Epithelial cell of prostate (primary cell): ENCODE results near the gene PPP1R2.
A peak's percentile ranks its signal among the peaks of the same experiment; 100 is the strongest.
"Not testable (repeated sequence)": the region's sequence is repeated elsewhere in the genome, so short reads cannot be mapped to it uniquely, and the experiment has no call there.

Experiments
- DNase-seq: peaks from one replicate; pipeline ENCODE4 v3.0.0-alpha.2; 2011; ENCODE audit warnings: low read depth, low spot score
- H3K27ac ChIP-seq: fragments of 450-650 bp; 2 replicates; pipeline ENCODE4 v1.5.1; 2017; ENCODE audit warnings: mild to moderate bottlenecking

PPP1R2 gene

DNA sequence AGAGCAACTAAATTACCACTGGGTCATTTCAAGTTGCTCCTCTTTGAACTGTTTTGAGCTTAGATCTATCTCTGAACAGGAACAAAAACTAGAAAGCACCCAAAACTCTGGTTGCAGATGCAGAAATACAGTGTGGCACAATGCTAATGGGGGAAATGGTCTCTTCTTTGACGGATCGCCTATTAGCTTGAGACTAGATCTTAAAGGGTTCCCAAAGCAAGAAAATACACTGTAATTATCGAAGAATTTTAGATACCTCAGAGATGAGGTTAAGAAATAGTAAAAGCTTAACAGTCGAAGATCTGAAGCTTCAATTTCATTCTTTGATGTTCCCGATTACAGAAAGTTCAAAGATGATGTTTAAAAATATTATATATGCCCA is 818 bp downstream of the PPP1R2 start:
- no peak for DNase-seq
- H3K27ac ChIP-seq, result peak overlapping the region; percentile 55

DNA sequence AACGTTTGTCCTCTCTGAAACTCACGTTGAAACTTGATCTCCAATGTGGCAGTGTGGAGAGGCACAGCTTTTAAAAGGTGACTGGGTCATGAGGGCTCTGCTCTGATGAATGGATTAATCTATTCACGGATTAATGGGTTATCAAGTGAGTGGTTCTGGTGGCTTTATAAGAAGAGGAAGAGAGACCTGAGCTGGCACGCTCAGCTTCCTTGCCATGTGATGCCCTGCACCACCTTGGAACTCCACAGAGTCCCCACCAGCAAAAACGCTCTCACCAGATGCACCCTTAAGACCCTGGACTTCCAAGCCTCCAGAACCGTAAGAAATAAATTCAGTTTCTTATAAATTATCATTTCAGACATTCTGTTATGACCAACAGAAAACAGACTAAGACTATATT is 2.6 kb downstream of the PPP1R2 start:
- H3K27ac ChIP-seq, result no peak overlapping the region
- DNase-seq, result no peak

DNA sequence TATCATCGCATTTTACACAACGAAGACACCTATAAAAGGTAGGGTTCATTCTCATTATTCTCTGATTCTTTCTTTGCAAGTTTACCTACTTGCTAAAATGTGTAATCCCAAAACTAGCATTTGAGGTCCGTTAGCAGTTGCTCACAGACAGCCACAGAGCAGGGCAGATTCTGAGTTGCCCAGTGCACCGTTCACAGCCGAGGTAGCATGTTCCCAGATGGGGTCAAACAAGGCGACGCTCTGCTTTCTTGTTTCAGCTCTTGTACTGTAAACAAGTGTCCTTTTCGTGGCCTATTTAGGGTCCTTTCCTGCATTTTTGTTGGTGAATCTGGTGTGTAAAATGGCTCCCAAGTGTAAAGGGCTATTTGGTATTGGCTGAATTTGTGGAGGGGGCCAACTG is 3.1 kb downstream of the PPP1R2 start:
- no peak for DNase-seq
- no peak overlapping the region for H3K27ac ChIP-seq

DNA sequence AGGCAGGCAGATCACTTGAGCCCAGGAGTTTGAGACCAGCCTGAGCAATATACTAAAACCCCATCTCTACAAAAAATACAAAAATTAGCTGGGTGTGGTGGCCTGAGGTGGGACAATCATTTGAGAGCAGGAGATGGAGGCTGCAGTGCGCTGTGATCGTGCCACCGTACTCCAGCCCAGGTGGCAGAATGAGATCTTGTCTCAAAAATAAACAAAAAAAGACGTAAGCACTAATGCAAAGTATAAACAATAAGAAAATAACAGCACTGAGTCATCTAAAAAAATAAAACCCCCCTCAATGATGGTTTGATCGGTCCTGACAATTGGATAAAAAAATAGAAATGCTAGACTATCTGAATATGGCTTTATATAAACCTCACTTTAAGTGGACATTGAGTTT is 3.6 kb downstream of the PPP1R2 start:
- no peak overlapping the region for H3K27ac ChIP-seq

DNA sequence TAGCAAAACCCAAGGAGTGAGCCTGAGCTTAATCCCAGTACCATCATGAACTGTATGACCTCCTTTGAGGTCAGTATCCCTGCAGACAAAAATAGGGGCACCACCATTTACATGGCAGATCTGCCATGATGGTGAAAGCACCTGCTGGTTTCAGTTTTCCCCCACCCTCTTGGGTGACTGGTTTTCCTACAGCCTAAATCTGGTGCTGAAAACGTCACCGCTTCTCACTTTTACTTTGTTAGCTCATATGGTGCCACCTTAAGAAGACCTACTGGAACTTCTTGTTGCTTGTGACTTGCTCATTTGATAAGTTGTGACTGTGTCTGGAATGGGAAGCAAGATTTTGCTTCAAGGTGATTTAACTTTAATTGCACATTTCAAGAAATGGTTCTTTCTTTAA is 5.1 kb downstream of the PPP1R2 start:
- no peak overlapping the region for H3K27ac ChIP-seq
- DNase-seq, result no peak

More for the DNA sequence above, 3.6 kb downstream of the PPP1R2 start:
- DNase-seq, result no peak

DNA sequence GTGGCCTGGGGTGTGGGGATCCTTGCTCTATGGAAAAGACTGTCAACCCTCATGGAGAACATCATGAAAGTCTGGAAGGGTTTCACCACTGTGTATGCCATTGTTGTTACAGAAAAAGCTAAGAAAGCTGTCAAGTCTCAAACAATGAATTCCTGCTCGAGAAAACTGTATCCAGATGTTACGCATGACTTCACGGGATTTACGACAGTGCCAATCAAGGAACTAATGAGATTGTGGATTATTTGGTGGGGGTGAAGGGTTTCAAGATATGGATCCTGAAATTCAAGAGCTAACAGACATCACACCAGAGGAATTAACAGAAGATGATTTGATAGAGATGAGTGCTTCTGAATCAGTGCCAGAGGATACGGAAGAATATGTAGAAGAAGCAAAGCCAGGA is 7.8 kb downstream of the PPP1R2 start:
- no peak for DNase-seq

DNA sequence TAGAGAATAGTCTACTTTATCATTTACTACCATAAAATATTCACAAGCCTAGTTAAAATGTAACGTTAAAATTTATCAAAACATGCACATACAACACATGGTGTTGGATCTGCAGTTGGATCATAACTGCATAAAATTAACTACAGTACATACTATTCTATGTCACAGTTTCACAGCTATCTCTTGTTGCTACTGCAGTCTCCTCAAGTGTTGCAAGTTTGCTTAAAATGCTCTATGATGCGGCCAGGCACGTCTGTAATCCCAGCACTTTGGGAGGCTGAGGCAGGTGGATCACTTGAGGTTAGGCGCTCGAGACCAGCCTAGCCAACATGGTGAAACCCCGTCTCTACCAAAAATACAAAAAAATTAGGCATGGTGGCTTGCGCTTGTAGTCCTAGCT is 10.3 kb downstream of the PPP1R2 start:
- H3K27ac ChIP-seq, result no peak overlapping the region
- DNase-seq, result no peak

More for the DNA sequence above, 7.8 kb downstream of the PPP1R2 start:
- no peak overlapping the region for H3K27ac ChIP-seq

DNA sequence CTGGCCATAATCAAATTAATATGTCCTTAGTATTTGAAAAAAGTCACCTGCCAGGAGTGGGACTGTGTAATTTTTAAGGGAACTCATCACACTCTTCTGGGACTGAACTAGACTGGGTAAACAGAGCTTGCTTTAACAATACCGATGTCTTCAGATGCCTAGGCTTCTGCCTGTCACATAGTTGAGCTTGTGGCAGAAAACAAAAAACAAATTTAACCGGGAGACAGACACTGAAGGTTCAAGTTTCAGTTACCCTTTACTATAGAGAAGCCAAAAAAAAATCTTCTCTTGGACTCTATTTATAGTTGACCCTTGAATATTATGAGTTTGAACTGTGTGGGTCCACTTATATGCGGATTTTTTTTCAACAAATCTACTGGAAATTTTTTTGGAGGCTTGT is 10.8 kb downstream of the PPP1R2 start:
- no peak for DNase-seq
- H3K27ac ChIP-seq, result no peak overlapping the region

DNA sequence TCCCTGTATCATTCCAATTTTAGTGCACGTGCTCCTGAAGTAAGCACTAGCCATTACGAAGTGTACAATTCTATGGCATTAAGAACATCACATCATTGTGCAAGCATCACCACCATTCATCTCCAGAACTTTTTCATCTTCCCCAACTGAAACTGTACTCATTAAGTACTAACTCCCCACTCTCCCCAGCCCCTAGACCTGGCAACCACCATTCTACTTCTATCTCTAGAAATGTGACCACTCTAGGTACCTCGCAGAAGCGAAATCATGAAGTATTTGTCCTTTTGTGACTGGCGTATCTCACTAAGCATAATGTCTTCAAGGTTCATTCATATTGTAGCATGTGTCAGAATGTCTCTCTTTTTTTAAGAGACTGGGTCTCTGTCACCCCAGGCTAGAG is 11.4 kb downstream of the PPP1R2 start:
- no peak overlapping the region for H3K27ac ChIP-seq
- no peak for DNase-seq

DNA sequence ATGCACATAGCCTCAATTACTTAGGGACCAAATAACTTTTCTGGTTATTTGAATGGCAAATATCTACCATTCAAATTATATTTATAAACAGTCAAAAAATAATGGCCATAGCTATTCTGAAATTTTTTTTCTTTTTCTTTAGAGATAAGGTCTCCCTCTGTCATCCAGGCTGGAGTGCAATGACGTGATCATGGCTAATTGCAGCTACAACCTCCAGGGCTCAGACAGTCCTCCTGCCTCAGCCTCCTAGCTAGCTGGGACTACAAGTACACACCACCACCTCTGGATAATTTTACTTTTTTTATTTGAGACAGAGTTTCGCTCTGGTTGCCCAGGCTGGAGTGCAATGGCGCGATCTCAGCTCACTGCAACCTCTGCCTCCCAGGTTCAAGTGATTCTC is 16.6 kb downstream of the PPP1R2 start:
- H3K27ac ChIP-seq, result no peak overlapping the region
- no peak for DNase-seq

DNA sequence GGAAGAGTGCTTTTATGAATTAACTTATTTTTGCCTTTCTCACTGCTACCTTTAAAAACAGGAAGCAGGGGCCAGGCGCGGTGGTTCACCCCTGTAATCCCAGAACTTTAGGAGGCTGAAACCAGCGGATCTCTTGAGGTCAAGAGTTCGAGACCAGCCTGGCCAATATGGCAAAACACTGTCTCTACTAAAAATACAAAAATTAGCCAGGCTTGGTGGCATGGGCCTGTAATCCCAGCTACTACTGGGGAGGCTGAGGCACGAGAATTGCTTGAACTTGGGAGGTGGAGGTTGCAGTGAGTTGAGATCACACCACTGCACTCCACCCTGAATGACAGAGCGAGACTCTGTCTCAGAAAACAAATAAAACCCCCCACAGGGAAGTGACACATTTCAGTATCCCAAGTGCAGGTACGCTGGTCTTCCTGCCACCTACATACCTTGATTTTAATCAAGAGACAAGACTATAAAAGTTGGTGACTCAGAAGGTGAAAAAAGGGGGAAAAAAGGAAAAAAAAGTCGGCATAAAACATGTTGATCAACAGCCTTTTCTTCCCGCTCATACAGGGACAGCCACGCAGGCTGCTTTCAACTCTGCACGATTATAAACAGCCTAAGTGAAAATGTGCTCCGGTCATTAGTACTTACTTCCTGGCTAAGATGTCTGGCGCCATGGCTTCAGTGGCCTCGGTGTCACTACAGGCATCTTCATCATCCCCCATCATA is 18.8 kb downstream of the PPP1R2 start:
- DNase-seq, result no peak
- H3K27ac ChIP-seq, result no peak overlapping the region

DNA sequence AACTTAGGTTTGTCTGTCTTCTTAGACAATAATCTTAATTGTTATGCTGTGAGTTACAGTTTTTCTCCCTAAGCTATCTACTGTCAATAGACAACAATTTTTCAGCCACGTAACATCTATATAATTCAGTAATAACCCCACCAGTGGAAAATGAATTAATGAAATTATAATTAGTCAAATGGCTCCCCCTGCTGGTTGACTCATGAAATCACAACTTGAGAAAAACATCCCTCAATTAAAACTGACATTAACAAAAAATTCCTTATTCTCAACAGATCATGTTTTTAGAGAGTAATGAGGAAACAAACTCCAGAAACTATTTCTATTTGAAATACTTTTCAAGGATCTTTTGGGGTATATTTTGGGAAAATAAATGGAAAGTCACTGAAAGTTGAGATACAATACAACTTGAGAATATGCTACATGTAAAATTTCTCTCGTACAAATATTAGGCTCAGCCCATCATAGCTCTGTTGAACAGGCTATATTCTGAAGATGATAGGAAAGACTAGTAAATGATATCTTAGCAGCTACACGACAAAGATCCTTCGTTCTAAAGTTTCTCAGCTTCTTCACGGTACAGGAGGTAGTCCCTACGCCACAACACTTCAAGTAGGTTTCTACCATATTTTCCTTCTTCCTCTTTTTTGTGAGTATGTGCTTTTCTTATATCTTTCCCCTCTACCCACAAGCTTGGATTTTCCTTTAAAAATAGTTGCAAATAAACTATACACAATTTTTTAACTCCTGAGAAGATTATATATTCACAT is 20.7 kb downstream of the PPP1R2 start:
- DNase-seq, result no peak

DNA sequence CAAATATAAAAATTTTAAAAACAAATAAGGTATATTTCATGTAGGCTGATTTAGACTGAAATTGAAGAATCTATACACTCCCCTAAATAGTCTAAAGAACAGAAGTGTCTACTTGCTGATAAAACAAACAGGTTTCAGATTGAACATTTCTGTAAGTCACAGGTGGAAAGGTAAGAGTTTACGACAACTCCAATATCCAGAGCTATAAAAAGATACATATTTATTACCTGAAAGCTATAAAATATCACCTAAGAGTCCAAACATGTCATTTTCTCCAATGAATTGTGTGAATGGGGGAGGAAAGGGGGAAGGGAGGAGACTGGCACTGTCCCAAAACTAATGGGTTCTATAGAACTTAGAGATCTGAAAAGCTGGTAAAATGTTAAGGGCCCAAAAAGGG is 26.1 kb downstream of the PPP1R2 start:
- no peak for DNase-seq

More for the DNA sequence above, 20.7 kb downstream of the PPP1R2 start:
- H3K27ac ChIP-seq, result no peak overlapping the region

DNA sequence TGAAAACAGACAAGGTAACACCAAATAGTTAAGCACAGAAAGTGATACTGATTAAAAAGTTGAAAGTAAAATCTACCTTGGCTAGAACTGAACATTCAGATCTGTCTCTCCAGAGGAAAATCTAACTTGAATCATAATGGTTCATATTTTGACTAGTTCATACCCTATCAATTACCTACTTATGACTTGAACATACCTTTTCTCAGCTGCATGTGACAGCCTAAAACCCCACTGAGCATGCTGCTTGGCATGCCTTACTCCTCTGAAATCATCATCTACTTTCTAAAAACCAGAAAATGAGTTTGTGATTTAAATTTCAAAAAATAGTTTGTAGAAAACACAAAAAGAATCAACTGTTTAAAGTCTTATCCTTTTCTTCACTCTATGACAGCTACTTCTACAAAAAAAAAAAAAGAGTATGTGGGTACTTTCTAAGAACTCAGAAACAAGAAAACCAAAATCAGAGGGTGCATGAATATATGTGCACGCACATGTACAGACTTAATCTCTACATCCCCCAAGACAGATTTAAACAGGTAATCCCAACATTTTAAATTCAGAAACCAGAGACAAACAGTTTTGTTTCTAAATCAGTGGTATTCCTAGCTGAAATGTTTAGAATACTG is 28.4 kb downstream of the PPP1R2 start:
- DNase-seq, H3K27ac ChIP-seq: not testable (repeated sequence)

More for the DNA sequence above, 26.1 kb downstream of the PPP1R2 start:
- no peak overlapping the region for H3K27ac ChIP-seq

DNA sequence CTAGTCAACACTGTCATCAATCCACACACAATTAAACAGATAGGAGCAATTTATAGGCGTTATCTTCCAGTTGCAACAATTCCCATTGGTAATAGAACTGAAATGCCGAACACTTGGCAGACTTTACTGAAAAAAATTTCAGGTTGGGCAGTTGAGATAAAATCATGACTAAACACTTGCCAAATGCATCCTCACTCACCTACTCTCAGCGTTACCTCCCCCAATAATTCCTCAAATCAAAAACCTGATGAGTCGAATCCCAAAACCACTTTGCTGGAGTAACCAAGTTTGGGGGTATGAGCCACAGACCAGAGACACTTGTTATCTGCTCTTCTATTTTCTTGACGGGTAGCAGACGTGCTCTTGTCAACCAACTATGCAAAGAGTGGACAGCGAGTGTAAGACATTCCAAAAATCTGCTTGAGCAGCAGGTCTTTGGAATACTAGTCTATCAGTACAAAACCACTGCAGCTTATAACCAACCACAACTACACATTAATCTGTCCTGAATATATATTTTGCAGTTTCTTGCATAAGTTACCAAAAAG is 30.3 kb downstream of the PPP1R2 start:
- H3K27ac ChIP-seq, result no peak overlapping the region
- no peak for DNase-seq

DNA sequence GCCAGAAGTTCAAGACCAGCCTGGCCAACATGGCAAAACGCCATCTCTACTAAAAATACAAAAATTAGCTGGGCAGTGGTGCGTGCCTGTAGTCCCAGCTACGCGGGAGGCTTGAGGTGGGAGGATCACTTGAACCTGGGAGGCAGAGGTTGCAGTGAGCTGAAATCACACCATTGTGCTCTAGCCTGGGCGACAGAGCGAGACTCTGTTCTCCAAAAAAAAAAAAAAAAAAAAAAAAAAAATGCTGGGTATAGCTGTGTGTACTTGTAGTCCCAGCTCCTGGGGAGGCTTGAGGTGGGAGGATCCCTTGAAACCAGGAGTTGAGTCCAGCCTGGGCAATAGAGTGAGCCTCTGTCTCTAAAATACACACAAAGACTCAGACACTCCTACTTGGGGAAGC is 32.0 kb downstream of the PPP1R2 start:
- H3K27ac ChIP-seq, result no peak overlapping the region
- DNase-seq, result no peak

DNA sequence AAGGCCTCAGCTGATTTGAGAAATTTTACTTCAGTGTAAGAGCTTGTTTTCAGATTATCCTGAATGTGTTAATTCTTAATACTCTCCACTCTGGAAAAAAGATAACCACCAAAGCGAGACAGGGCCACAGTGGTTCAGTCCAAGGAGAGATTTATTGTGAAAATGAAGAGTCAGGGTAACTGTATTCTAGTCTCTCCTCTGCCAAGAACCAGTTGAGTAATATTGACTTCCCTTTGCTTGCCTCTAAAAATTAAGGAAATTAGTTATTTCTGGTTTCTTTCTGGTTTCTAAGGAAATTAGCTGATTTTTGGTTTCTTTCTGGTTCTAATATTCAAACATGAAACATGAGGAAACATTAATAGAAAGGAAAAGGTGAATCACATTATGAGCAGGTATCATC is 34.9 kb downstream of the PPP1R2 start:
- no peak overlapping the region for H3K27ac ChIP-seq
- DNase-seq, result no peak

DNA sequence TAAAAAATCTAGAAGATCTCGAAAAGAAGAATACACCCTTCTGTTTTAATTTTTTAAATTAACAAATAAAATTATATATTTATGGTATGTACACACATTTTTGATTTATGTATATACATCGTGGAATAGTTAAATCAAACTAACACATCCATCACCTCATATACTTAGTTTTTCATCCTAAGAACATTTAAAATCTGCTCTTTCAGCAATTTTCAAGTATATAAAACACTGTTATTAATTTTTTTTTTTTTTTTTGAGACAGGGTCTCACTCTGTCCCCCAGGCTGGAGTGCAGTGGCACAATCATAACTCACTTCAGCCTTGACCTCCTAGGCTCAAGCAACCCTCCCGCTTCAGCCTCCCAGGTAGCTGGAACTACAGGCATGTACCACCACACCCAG is 67.5 kb downstream of the PPP1R2 start:
- H3K27ac ChIP-seq, result no peak overlapping the region
- DNase-seq, result no peak

DNA sequence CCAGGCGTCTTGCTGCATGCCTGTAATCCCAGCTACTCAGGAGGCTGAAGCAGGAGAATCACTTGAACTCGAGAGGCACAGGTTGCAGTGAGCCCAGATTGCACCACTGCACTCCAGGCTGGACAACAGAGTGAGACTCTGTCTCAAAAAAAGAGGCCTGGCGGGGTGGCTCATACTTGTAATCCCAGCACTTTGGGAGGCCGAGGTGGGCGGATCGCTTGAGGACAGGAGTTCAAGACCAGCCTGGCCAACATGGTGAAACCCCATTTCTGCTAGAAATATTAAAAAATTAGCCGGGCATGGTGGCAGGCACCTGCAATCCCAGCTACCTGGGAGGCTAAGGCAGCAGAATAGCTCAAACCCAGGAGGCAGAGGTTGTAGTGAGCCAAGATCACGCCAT is 68.0 kb downstream of the PPP1R2 start:
- not testable (repeated sequence) for DNase-seq, H3K27ac ChIP-seq

DNA sequence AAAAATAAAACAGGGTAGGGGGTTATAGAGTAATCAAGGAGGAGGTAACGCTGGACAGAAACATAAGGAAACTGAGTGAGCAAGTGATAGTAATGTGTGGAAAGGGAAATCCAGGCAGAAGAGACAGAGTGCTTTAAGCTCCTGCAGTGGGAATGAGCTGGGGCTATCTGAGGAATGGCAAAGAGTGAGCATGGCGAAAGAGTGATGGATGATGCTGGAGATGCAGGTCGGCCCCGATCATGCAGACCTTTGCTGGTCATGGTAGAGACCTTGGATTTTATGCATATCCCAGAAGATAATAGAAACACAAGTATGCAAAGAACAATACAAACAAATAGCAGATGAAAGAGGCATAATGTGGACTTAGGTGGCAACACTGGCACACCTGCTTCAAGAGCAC is 74.3 kb downstream of the PPP1R2 start:
- no peak overlapping the region for H3K27ac ChIP-seq
- DNase-seq, result no peak

DNA sequence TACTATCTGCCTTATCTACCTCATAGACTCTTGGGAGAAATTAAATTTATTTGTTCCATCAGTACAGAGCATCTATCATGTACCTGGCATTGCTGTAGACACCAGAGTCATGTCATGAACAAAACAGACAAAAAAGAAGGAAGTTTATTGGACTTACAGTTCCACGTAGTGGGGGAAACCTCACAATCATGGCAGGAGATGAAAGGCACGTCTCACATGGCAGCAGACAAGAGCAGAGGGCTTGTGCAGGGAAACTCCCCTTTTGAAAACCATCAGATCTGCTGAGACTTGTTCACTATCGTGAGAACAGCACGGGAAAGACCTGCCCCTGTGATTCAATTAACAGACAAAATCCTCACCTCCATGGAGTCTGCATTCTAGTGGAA is 74.7 kb downstream of the PPP1R2 start:
- no peak overlapping the region for H3K27ac ChIP-seq
- DNase-seq, result no peak
